HEK293 (cell line): ENCODE measurements around the gene RPRD1B.

Experiments used
- CTCF ChIA-PET: fragments of 350-600 bp; formaldehyde crosslinking; extraction: SDS; loops from one replicate; lab custom pipeline; 2021; ENCODE audit warnings: antibody characterized with exemption; lab: Yijun Ruan, JAX
- POLR2A ChIA-PET: fragments of 300-600 bp; formaldehyde crosslinking; extraction: SDS; loops from one replicate; lab custom pipeline; 2020; ENCODE audit warnings: antibody characterized with exemption, inconsistent platforms; lab: Yijun Ruan, JAX
- H3K27ac ChIP-seq: fragments of 200-500 bp; sonication (Bioruptor generic); 2 replicates; pipeline ENCODE4 v1.5.1; 2014; ENCODE audit warnings: low read depth, low read length, control low read depth, inconsistent platforms; ENCODE audit errors: extremely low read depth
- H3K36me3 ChIP-seq, 2 experiments: fragments of 200-500 bp in 1 of 2; sonication (Bioruptor generic) in 1 of 2; 1 replicate in 1 of 2; 2 replicates in 1 of 2; pipeline ENCODE4 v1.5.1; 2014 to 2017; ENCODE audit warnings: inconsistent platforms in 2 of 2, low read length in 2 of 2; ENCODE audit not compliant: control insufficient read depth in 2 of 2, insufficient read depth in 1 of 2
- H3K4me1 ChIP-seq: fragments of 200-500 bp; sonication (Bioruptor generic); 2 replicates; pipeline ENCODE4 v1.5.1; 2014; ENCODE audit warnings: mild to moderate bottlenecking, low read length, inconsistent platforms; ENCODE audit not compliant: control insufficient read depth, insufficient read depth
- H3K4me3 ChIP-seq: 2 replicates; pipeline ENCODE4 v1.5.1; 2011; ENCODE audit warnings: low read depth, mild to moderate bottlenecking, control low read depth, low read length, moderate library complexity
- H3K9me3 ChIP-seq: fragments of 200-500 bp; sonication (Bioruptor generic); 2 replicates; pipeline ENCODE4 v1.5.1; 2014; ENCODE audit warnings: low read depth, low read length, inconsistent platforms; ENCODE audit not compliant: control insufficient read depth, insufficient read depth
- FEZF1 ChIP-seq: fragments of 450-650 bp; formaldehyde crosslinking; IDR thresholded peaks from 2 replicates; pipeline ENCODE4 v1.5.1; 2016; ENCODE audit warnings: missing biosample characterization, missing genetic modification characterization
- MEIS1 ChIP-seq: sonication (generic); formaldehyde crosslinking; IDR thresholded peaks from 2 replicates; pipeline ENCODE4 v1.8.1; 2022; ENCODE audit warnings: missing genetic modification reagents, mild to moderate bottlenecking, borderline replicate concordance
- PRDM1 ChIP-seq: fragments of 450-650 bp; formaldehyde crosslinking; IDR thresholded peaks from 2 replicates; pipeline ENCODE4; 2016; ENCODE audit warnings: missing biosample characterization, missing genetic modification characterization
- REPIN1 ChIP-seq: fragments of 450-650 bp; formaldehyde crosslinking; IDR thresholded peaks from 2 replicates; pipeline ENCODE4 v1.5.1; 2017; ENCODE audit warnings: missing biosample characterization, missing genetic modification characterization, low read depth
- SCRT2 ChIP-seq: fragments of 450-650 bp; formaldehyde crosslinking; IDR thresholded peaks from 2 replicates; pipeline ENCODE4 v1.5.1; 2016; ENCODE audit warnings: missing biosample characterization, missing genetic modification characterization
- TCF7L2 ChIP-seq: IDR thresholded peaks from 2 replicates; pipeline ENCODE4 v1.6.1; 2011; ENCODE audit warnings: low read depth, mild to moderate bottlenecking, inconsistent platforms, low read length, moderate library complexity, borderline replicate concordance
- TRIM28 ChIP-seq: IDR thresholded peaks from 2 replicates; pipeline ENCODE4 v1.6.1; 2011; ENCODE audit warnings: low read length, control low read depth, borderline replicate concordance
- WT1 ChIP-seq: fragments of 450-650 bp; formaldehyde crosslinking; IDR thresholded peaks from 2 replicates; pipeline ENCODE4 v1.5.1; 2016; ENCODE audit warnings: missing biosample characterization, missing genetic modification characterization
- ZBTB1 ChIP-seq: fragments of 450-650 bp; formaldehyde crosslinking; IDR thresholded peaks from 2 replicates; pipeline ENCODE4 v1.5.1; 2016; ENCODE audit warnings: missing biosample characterization, missing genetic modification characterization
- ZFHX2 ChIP-seq: fragments of 450-650 bp; formaldehyde crosslinking; conservative IDR thresholded peaks from 2 replicates; pipeline ENCODE4 v1.5.1; 2016; ENCODE audit warnings: missing biosample characterization, missing genetic modification characterization
- ZFP69B ChIP-seq: fragments of 450-650 bp; formaldehyde crosslinking; IDR thresholded peaks from 2 replicates; pipeline ENCODE4 v1.5.1; 2016; ENCODE audit warnings: missing biosample characterization, missing genetic modification characterization
- ZNF19 ChIP-seq: fragments of 450-650 bp; formaldehyde crosslinking; IDR thresholded peaks from 2 replicates; pipeline ENCODE4; 2016; ENCODE audit warnings: missing biosample characterization, missing genetic modification characterization, low read depth
- ZNF2 ChIP-seq: fragments of 450-650 bp; formaldehyde crosslinking; IDR thresholded peaks from 2 replicates; pipeline ENCODE4 v1.5.1; 2016; ENCODE audit warnings: missing biosample characterization, missing genetic modification characterization
- ZNF202 ChIP-seq: fragments of 450-650 bp; formaldehyde crosslinking; IDR thresholded peaks from 2 replicates; pipeline ENCODE4 v1.5.1; 2016; ENCODE audit warnings: missing biosample characterization, missing genetic modification characterization, borderline replicate concordance
- ZNF335 ChIP-seq: fragments of 450-650 bp; formaldehyde crosslinking; conservative IDR thresholded peaks from 2 replicates; pipeline ENCODE4 v1.5.1; 2016; ENCODE audit warnings: missing biosample characterization, missing genetic modification characterization
- ZNF362 ChIP-seq: fragments of 450-650 bp; formaldehyde crosslinking; IDR thresholded peaks from 2 replicates; pipeline ENCODE4 v1.5.1; 2016; ENCODE audit warnings: missing biosample characterization, missing genetic modification characterization
- ZNF600 ChIP-seq: fragments of 450-650 bp; formaldehyde crosslinking; IDR thresholded peaks from 2 replicates; pipeline ENCODE4 v1.5.1; 2016; ENCODE audit warnings: missing biosample characterization, missing genetic modification characterization
- ZNF624 ChIP-seq: fragments of 450-650 bp; formaldehyde crosslinking; IDR thresholded peaks from 2 replicates; pipeline ENCODE4 v1.5.1; 2017; ENCODE audit warnings: missing biosample characterization, missing genetic modification characterization
- ZNF777 ChIP-seq: fragments of 450-650 bp; formaldehyde crosslinking; IDR thresholded peaks from 2 replicates; pipeline ENCODE4 v1.5.1; 2017; ENCODE audit warnings: missing biosample characterization, missing genetic modification characterization, borderline replicate concordance
- ZNF830 ChIP-seq: fragments of 450-650 bp; IDR thresholded peaks from 2 replicates; pipeline ENCODE4 v1.5.0; 2018; ENCODE audit warnings: missing biosample characterization, missing genetic modification characterization, low read depth, mild to moderate bottlenecking, moderate library complexity
- ZSCAN23 ChIP-seq: fragments of 450-650 bp; formaldehyde crosslinking; IDR thresholded peaks from 2 replicates; pipeline ENCODE4 v1.5.1; 2016; ENCODE audit warnings: missing biosample characterization, missing genetic modification characterization
- TF ChIP-seq, protein P1 (sequence below): fragments of 450-650 bp; formaldehyde crosslinking; IDR thresholded peaks from 2 replicates; pipeline ENCODE4 v1.5.1; 2017; ENCODE audit warnings: missing biosample characterization, mild to moderate bottlenecking, missing genetic modification characterization, moderate library complexity
- TF ChIP-seq, protein P2 (sequence below): fragments of 450-650 bp; formaldehyde crosslinking; IDR thresholded peaks from 2 replicates; pipeline ENCODE4 v1.5.1; 2016; ENCODE audit warnings: missing biosample characterization, missing genetic modification characterization
- TF ChIP-seq, protein P3 (sequence below): fragments of 450-650 bp; formaldehyde crosslinking; IDR thresholded peaks from 2 replicates; pipeline ENCODE4 v1.5.1; 2016; ENCODE audit warnings: missing biosample characterization, missing genetic modification characterization
- TF ChIP-seq, protein P4 (sequence below): fragments of 450-650 bp; formaldehyde crosslinking; IDR thresholded peaks from 2 replicates; pipeline ENCODE4 v1.5.1; 2017; ENCODE audit warnings: missing biosample characterization, missing genetic modification characterization

The RPRD1B gene

GRCh38 chr20:38114353-38114791, 80.8 kb downstream of the RPRD1B start:
- POLR2A ChIA-PET: no interaction called here
- H3K36me3 ChIP-seq: no peaks in the 10 kb centered on the region
- H3K27ac ChIP-seq: no peak overlapping the region
- H3K4me3 ChIP-seq: no peak overlapping the region
- TF ChIP-seq FEZF1 (tag by site-specific recombination) (no peak), ZNF830 (tag by site-specific recombination) (no peak), MEIS1 (CRISPR knock-in tag) (no peak), ZBTB1 (tag by site-specific recombination) (no peak)
- TF ChIP-seq, protein P1, sequence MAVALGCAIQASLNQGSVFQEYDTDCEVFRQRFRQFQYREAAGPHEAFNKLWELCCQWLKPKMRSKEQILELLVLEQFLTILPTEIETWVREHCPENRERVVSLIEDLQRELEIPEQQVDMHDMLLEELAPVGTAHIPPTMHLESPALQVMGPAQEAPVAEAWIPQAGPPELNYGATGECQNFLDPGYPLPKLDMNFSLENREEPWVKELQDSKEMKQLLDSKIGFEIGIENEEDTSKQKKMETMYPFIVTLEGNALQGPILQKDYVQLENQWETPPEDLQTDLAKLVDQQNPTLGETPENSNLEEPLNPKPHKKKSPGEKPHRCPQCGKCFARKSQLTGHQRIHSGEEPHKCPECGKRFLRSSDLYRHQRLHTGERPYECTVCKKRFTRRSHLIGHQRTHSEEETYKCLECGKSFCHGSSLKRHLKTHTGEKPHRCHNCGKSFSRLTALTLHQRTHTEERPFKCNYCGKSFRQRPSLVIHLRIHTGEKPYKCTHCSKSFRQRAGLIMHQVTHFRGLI: peak; percentile 67
- H3K4me1 ChIP-seq: peaks cover 7% of the 10 kb centered on the region
- H3K9me3 ChIP-seq: no peaks in the 10 kb centered on the region
- CTCF ChIA-PET: interaction anchor here (0.5 to 6.3 kb wide), 17 partner anchors 9 to 208 kb away, joined by 3 to 49 read pairs (median 4); partner anchors contain the start of gene TGM2

- ChIA-PET POLR2A (no interaction called here), CTCF (interaction anchor here (0.6 to 6.3 kb wide), 8 partner anchors 10 to 106 kb away, joined by 3 to 49 read pairs (median 6); partner anchors contain the start of gene TGM2)
- Histone ChIP-seq H3K27ac (no peak overlapping the region), H3K36me3 (no peaks in the 10 kb centered on the region), H3K4me1 (no peaks in the 10 kb centered on the region; the same call in none of the 2 replicates), H3K9me3 (no peaks in the 10 kb centered on the region)
- TF ChIP-seq SCRT2 (tag by site-specific recombination) (no peak), ZNF19 (no peak), TRIM28 (no peak), ZNF2 (no peak), ZNF777 (no peak), ZNF600 (tag by site-specific recombination) (no peak), ZNF335 (no peak), ZNF624 (no peak), ZSCAN23 (no peak), ZNF202 (tag by site-specific recombination) (no peak)
- TF ChIP-seq, protein P2, sequence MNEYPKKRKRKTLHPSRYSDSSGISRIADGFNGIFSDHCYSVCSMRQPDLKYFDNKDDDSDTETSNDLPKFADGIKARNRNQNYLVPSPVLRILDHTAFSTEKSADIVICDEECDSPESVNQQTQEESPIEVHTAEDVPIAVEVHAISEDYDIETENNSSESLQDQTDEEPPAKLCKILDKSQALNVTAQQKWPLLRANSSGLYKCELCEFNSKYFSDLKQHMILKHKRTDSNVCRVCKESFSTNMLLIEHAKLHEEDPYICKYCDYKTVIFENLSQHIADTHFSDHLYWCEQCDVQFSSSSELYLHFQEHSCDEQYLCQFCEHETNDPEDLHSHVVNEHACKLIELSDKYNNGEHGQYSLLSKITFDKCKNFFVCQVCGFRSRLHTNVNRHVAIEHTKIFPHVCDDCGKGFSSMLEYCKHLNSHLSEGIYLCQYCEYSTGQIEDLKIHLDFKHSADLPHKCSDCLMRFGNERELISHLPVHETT (tag by site-specific recombination): no peak
- TF ChIP-seq, protein P3, sequence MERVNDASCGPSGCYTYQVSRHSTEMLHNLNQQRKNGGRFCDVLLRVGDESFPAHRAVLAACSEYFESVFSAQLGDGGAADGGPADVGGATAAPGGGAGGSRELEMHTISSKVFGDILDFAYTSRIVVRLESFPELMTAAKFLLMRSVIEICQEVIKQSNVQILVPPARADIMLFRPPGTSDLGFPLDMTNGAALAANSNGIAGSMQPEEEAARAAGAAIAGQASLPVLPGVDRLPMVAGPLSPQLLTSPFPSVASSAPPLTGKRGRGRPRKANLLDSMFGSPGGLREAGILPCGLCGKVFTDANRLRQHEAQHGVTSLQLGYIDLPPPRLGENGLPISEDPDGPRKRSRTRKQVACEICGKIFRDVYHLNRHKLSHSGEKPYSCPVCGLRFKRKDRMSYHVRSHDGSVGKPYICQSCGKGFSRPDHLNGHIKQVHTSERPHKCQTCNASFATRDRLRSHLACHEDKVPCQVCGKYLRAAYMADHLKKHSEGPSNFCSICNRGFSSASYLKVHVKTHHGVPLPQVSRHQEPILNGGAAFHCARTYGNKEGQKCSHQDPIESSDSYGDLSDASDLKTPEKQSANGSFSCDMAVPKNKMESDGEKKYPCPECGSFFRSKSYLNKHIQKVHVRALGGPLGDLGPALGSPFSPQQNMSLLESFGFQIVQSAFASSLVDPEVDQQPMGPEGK (tag by site-specific recombination): no peak
- TF ChIP-seq, all 188 proteins: peak for 0
- no peak overlapping the region for H3K4me3 ChIP-seq
Measured at GRCh38 chr20:38115205-38115604, 81.7 kb downstream of the RPRD1B start.

DNA sequence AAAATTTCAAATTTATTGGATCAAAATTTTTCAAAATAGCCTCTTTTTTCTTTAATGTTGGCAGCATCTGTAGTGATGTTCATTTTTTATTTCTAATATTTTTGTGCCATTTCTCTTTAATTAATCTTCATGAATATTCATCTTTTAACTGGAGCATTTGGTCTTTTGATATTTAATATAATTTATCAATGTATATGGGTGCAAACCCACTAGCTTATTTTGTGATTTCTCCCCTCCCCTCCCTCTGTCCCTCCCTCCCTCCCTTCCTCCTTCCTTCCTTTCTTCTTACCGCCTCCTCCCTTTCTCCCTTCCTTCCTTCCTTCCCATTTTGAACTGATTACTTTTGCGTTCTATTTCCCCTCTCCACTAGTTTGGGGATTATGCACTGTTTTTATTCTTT, 82.3 kb downstream of the RPRD1B start:
- CTCF ChIA-PET: interaction anchor here (0.7 to 4.1 kb wide), 5 partner anchors 10 to 292 kb away, joined by 3 to 49 read pairs (median 5); partner anchors contain the start of gene TGM2
- Histone ChIP-seq H3K4me1 (no peaks in the 10 kb centered on the region), H3K9me3 (no peaks in the 10 kb centered on the region), H3K36me3 (no peaks in the 10 kb centered on the region), H3K27ac (no peak overlapping the region), H3K4me3 (no peak overlapping the region)
- POLR2A ChIA-PET: no interaction called here
- TF ChIP-seq ZFP69B (tag by site-specific recombination) (no peak), WT1 (tag by site-specific recombination) (no peak), PRDM1 (tag by site-specific recombination) (no peak), REPIN1 (tag by site-specific recombination) (no peak), ZNF362 (tag by site-specific recombination) (no peak), ZFHX2 (no peak), TCF7L2 (no peak), ZNF624 (no peak)
- TF ChIP-seq, protein P4, sequence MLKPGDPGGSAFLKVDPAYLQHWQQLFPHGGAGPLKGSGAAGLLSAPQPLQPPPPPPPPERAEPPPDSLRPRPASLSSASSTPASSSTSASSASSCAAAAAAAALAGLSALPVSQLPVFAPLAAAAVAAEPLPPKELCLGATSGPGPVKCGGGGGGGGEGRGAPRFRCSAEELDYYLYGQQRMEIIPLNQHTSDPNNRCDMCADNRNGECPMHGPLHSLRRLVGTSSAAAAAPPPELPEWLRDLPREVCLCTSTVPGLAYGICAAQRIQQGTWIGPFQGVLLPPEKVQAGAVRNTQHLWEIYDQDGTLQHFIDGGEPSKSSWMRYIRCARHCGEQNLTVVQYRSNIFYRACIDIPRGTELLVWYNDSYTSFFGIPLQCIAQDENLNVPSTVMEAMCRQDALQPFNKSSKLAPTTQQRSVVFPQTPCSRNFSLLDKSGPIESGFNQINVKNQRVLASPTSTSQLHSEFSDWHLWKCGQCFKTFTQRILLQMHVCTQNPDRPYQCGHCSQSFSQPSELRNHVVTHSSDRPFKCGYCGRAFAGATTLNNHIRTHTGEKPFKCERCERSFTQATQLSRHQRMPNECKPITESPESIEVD: no peak
